Gastrocnemius medialis (tissue), 4 donors: ENCODE results near the gene TECTA. TPM values are rescaled to one million over a fixed set of nuclear protein-coding genes. Genes with fewer than 3 reads are reported as not detected.

Experiments used
- ATAC-seq, 2 donors: fragments of 150-250 bp; one replicate each; pipeline ENCODE4 v1.9.1; 2016
- DNase-seq, 2 donors: peaks; one replicate each; pipeline ENCODE4 v3.0.0-alpha.2; 2019
- H3K27ac ChIP-seq, 4 donors: fragments of 200-600 bp; sonication (generic); 1 replicate in 1 of 4; 2 replicates in 3 of 4; pipeline ENCODE4 v1.5.1; 2016 to 2018; ENCODE audit warnings: mild to moderate bottlenecking in 2 of 4, moderate library complexity in 1 of 4
- H3K27me3 ChIP-seq, 3 donors: fragments of 200-600 bp; sonication (generic) in 2 of 3; 1 replicate in 1 of 3; 2 replicates in 2 of 3; pipeline versions ENCODE4 v1.5.1 to v1.6.0; 2016 to 2019; ENCODE audit warnings: mild to moderate bottlenecking in 1 of 3, moderate library complexity in 1 of 3
- H3K36me3 ChIP-seq, 2 donors: fragments of 200-600 bp; sonication (generic) in 1 of 2; one replicate each; pipeline ENCODE4 v1.5.1; 2017 to 2018
- H3K4me1 ChIP-seq, 2 donors: fragments of 200-600 bp; sonication (generic) in 1 of 2; one replicate each; pipeline ENCODE4 v1.5.1; 2016 to 2017; ENCODE audit warnings: mild to moderate bottlenecking in 2 of 2
- H3K4me3 ChIP-seq, 4 donors: fragments of 200-600 bp; sonication (generic) in 3 of 4; 1 replicate in 1 of 4; 2 replicates in 3 of 4; pipeline ENCODE4 v1.5.1; 2016 to 2019; ENCODE audit warnings: mild to moderate bottlenecking in 2 of 4
- H3K9me3 ChIP-seq, 3 donors: fragments of 200-600 bp; sonication (generic) in 2 of 3; 1 replicate in 1 of 3; 2 replicates in 2 of 3; pipeline ENCODE4 v1.5.1; 2016 to 2019
- POLR2A ChIP-seq, 2 donors: fragments of 450-650 bp; IDR thresholded peaks; one replicate each; pipeline ENCODE4 v1.6.1; 2017; ENCODE audit warnings: antibody characterized with exemption in 2 of 2, mild to moderate bottlenecking in 2 of 2, moderate library complexity in 2 of 2
- in situ Hi-C, 4 donors: fragments of 200-750 bp; cut with MboI; loops; one replicate each; pipeline versions ENCODE4 v1.15.0 to v1.8.0; 2017; ENCODE audit warnings: low sequenced_read_pairs in 4 of 4
- intact Hi-C: fragments of 100-400 bp; cut with DNase I; formaldehyde crosslinking; loops from one replicate; pipeline ENCODE4 v1.15.1; 2023; ENCODE audit warnings: low total_unique reads
- total RNA-seq, 4 donors: library from RNA; depleted of rRNA; stranded (reverse); fragments of >200 nt; gene quantifications; one replicate each; pipeline versions ENCODE4 v1.1.0 to v1.2.3, GENCODE V29; 2016
- TF ChIP-seq, protein P1 (sequence below), 5 experiments: fragments of 450-650 bp in 3 of 5; fragments of 200-600 bp in 2 of 5; sonication (generic) in 2 of 5; IDR thresholded peaks in 4 of 5; conservative IDR thresholded peaks in 1 of 5; 1 replicate in 4 of 5; 2 replicates in 1 of 5; pipeline ENCODE4 v1.5.1; 2016 to 2019; ENCODE audit warnings: antibody characterized with exemption in 5 of 5, mild to moderate bottlenecking in 3 of 5, moderate library complexity in 3 of 5

TECTA gene
- total RNA-seq, 4 donors from 2014 or later, result 0.17 to 1.6 (median 0.45) TPM

DNA sequence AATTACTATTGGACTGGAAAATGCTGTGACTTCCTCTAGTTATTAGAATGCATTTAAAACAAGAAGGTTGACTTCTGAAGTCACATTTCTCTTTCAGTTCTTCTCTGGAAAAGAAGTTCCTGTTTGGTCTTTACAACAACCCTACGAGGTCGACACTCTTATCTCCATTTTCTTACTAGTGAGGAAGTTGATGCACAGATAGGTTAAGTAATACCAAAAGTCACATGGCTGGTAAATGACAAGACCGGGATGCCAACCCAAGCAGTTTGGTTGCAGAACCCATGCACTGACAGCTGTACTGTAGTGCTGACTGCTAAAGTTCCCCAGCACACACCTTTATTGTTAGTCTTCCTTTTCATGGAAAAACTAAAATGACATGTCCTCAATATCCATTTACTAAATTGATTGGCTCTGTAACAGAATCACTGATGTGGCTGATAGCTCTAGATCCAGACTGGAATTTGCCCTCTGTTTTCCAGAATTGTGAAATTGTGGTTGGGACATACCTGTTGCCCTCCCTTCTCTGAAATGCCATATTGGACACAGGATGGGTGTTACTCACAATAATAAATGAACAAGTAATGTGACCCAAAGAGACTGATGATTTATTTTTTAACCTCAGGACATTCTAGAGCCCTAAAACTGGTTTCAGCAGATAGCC is 9.4 kb upstream of the TECTA start:
- no peak overlapping the region for H3K4me3 ChIP-seq
- DNase-seq (no peak), ATAC-seq (no peak)
- no peaks in the 10 kb centered on the region for H3K27me3 ChIP-seq
- H3K36me3 ChIP-seq, result peaks cover 0 to 10% of the 10 kb centered on the region in 2 donors
- no peak for TF ChIP-seq POLR2A (IDR thresholded peaks at IDR 0.05)
- TF ChIP-seq, protein P1, sequence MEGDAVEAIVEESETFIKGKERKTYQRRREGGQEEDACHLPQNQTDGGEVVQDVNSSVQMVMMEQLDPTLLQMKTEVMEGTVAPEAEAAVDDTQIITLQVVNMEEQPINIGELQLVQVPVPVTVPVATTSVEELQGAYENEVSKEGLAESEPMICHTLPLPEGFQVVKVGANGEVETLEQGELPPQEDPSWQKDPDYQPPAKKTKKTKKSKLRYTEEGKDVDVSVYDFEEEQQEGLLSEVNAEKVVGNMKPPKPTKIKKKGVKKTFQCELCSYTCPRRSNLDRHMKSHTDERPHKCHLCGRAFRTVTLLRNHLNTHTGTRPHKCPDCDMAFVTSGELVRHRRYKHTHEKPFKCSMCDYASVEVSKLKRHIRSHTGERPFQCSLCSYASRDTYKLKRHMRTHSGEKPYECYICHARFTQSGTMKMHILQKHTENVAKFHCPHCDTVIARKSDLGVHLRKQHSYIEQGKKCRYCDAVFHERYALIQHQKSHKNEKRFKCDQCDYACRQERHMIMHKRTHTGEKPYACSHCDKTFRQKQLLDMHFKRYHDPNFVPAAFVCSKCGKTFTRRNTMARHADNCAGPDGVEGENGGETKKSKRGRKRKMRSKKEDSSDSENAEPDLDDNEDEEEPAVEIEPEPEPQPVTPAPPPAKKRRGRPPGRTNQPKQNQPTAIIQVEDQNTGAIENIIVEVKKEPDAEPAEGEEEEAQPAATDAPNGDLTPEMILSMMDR (IDR thresholded peaks at IDR 0.05 in 4 of 5, conservative IDR thresholded peaks at IDR 0.05 in 1 of 5), result no peak
- intact Hi-C loops (no loop called here), in situ Hi-C loops (no loop called here)
- no peaks in the 10 kb centered on the region for H3K9me3 ChIP-seq
- H3K4me1 ChIP-seq, result no peaks in the 10 kb centered on the region
- no peak overlapping the region for H3K27ac ChIP-seq

DNA sequence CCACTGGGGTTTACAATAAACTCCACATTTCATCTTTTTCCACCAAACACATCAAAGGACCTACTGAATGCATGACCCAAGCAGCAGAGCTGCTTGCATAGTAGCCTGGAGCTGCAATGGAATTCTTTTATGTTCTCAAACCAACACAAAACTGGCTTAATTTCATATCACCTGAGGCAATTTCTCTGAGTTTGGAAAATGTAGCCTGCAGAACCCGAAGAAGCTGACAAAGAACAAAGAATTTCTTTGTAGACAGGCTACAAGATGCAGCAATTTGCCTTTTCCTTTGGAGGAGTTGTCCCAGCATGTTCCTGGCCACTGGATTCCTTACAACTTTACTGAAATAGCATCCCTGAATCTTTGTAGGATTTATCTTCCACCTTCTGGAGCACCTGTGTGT is 5.5 kb upstream of the TECTA start:
- Histone ChIP-seq H3K36me3 (no peaks in the 10 kb centered on the region), H3K9me3 (no peaks in the 10 kb centered on the region), H3K4me1 (no peaks in the 10 kb centered on the region), H3K4me3 (no peak overlapping the region), H3K27ac (no peak overlapping the region), H3K27me3 (no peaks in the 10 kb centered on the region)
- in situ Hi-C loops (no loop called here), intact Hi-C loops (no loop called here)
- ATAC-seq, result no peak
- no peak for DNase-seq
- no peak for TF ChIP-seq POLR2A (IDR thresholded peaks at IDR 0.05)
- TF ChIP-seq, protein P1 (IDR thresholded peaks at IDR 0.05 in 4 of 5, conservative IDR thresholded peaks at IDR 0.05 in 1 of 5), result no peak

DNA sequence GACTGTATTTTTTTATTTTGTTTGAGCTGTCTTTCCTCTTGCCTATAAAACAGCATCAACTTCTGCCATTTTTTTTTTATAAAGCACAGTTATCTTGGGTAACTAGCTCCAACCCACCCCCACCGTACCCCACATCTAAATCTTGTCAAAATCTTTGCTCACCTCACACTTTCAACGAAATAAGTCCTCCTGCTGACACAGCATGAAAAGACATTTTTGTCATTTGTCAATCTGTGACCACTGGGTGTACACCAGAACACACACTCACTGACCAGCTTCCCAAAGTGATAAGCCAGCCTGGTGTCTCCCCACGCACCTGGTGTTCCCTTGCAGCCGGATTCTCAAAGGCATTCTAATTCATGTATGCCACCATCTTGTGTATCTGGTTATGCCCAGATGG is 1.7 kb upstream of the TECTA start:
- TF ChIP-seq, protein P1 (IDR thresholded peaks at IDR 0.05 in 4 of 5, conservative IDR thresholded peaks at IDR 0.05 in 1 of 5), result no peak
- no peak for TF ChIP-seq POLR2A (IDR thresholded peaks at IDR 0.05)
- Histone ChIP-seq H3K27ac (no peak overlapping the region), H3K36me3 (no peaks in the 10 kb centered on the region), H3K9me3 (no peaks in the 10 kb centered on the region), H3K4me1 (peaks cover 0 to 2% of the 10 kb centered on the region in 2 donors), H3K4me3 (no peak overlapping the region), H3K27me3 (no peaks in the 10 kb centered on the region)
- intact Hi-C loops (no loop called here), in situ Hi-C loops (no loop called here)
- no peak for DNase-seq
- no peak for ATAC-seq

DNA sequence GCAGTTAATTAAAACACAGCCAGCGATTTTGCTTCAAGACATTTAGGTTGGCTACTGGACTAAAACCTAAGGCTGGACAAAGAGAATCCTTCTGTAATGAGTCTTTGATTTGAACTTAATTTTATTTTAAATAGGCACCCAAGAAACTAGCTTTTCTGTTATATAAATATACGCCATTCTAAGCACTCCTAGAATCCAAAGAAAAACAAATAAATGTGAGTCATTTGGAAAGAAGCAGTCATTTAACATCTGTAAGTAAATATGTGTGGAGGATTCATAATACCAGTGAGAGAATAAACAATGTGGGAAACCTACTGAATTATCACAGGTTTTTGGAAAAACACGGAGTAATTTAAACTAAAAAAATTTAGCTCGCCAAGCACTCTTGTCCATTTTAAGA is 1.2 kb upstream of the TECTA start:
- H3K27ac ChIP-seq, result no peak overlapping the region
- no peaks in the 10 kb centered on the region for H3K9me3 ChIP-seq
- H3K27me3 ChIP-seq, result no peaks in the 10 kb centered on the region
- ATAC-seq, result no peak
- TF ChIP-seq POLR2A (IDR thresholded peaks at IDR 0.05), result no peak
- TF ChIP-seq, protein P1 (IDR thresholded peaks at IDR 0.05 in 4 of 5, conservative IDR thresholded peaks at IDR 0.05 in 1 of 5), result no peak
- in situ Hi-C loops (loop anchor here in 2 of 4 donors (25.0 kb wide), 1 partner anchor 588 kb away; the partner anchor contains the start of gene GRIK4 (in 2 of the 2)), intact Hi-C loops (no loop called here)
- H3K36me3 ChIP-seq, result no peaks in the 10 kb centered on the region
- peaks cover 4 to 7% of the 10 kb centered on the region in 2 donors for H3K4me1 ChIP-seq
- DNase-seq, result no peak
- H3K4me3 ChIP-seq, result no peak overlapping the region
